ENCODE data around the gene INSM1.
A peak's percentile ranks its signal among the peaks of the same experiment; 100 is the strongest.

DNA sequence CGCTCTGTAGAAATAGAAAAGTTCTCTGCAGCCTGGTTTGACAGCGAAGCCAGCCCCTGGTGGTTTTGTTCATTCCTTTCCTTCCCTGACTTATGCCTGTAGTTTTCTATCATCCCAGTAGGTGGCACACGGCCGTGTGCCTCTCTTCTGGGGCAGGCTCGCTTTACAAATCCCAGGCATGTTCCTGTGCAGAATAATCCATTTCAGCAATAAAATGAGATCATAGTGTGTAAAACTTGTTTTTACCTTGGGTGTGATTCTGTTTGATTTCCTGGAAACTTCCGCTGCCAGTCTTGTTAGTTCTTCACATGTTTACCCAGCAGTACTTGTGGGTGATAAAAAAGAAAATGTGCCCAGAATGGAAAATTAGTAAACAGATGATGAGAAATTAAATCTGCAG is 7.4 kb upstream of the INSM1 start:
- TF ChIP-seq, protein P1, sequence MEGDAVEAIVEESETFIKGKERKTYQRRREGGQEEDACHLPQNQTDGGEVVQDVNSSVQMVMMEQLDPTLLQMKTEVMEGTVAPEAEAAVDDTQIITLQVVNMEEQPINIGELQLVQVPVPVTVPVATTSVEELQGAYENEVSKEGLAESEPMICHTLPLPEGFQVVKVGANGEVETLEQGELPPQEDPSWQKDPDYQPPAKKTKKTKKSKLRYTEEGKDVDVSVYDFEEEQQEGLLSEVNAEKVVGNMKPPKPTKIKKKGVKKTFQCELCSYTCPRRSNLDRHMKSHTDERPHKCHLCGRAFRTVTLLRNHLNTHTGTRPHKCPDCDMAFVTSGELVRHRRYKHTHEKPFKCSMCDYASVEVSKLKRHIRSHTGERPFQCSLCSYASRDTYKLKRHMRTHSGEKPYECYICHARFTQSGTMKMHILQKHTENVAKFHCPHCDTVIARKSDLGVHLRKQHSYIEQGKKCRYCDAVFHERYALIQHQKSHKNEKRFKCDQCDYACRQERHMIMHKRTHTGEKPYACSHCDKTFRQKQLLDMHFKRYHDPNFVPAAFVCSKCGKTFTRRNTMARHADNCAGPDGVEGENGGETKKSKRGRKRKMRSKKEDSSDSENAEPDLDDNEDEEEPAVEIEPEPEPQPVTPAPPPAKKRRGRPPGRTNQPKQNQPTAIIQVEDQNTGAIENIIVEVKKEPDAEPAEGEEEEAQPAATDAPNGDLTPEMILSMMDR (IDR thresholded peaks at IDR 0.05): peak; percentile 92
- TF ChIP-seq, protein P2, sequence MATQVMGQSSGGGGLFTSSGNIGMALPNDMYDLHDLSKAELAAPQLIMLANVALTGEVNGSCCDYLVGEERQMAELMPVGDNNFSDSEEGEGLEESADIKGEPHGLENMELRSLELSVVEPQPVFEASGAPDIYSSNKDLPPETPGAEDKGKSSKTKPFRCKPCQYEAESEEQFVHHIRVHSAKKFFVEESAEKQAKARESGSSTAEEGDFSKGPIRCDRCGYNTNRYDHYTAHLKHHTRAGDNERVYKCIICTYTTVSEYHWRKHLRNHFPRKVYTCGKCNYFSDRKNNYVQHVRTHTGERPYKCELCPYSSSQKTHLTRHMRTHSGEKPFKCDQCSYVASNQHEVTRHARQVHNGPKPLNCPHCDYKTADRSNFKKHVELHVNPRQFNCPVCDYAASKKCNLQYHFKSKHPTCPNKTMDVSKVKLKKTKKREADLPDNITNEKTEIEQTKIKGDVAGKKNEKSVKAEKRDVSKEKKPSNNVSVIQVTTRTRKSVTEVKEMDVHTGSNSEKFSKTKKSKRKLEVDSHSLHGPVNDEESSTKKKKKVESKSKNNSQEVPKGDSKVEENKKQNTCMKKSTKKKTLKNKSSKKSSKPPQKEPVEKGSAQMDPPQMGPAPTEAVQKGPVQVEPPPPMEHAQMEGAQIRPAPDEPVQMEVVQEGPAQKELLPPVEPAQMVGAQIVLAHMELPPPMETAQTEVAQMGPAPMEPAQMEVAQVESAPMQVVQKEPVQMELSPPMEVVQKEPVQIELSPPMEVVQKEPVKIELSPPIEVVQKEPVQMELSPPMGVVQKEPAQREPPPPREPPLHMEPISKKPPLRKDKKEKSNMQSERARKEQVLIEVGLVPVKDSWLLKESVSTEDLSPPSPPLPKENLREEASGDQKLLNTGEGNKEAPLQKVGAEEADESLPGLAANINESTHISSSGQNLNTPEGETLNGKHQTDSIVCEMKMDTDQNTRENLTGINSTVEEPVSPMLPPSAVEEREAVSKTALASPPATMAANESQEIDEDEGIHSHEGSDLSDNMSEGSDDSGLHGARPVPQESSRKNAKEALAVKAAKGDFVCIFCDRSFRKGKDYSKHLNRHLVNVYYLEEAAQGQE (IDR thresholded peaks at IDR 0.05; ENCODE audit: insufficient read depth in 1 of 2, low read depth in 2 of 2, low read length in 1 of 2): no peak
- no peak for TF ChIP-seq POLR2AphosphoS5 (IDR thresholded peaks at IDR 0.05; ENCODE audit: low read depth, low read length)
